ENCODE measurements around the gene MGAT4D. TPM values are rescaled to one million over a fixed set of nuclear protein-coding genes. Genes with fewer than 3 reads are reported as not detected.

MGAT4D gene
- total RNA-seq, 1 donor from 2014 or later: not detected

GRCh38 chr4:140408974-140409373, 89.1 kb downstream of the MGAT4D start:
- Mint-ChIP-seq H3K27ac (ENCODE audit: unreplicated experiment) (no peak overlapping the region), H3K4me3 (ENCODE audit: unreplicated experiment) (no peak overlapping the region), H3K4me1 (ENCODE audit: low read depth) (no peaks in the 10 kb centered on the region), H3K27me3 (ENCODE audit: low read depth) (no peaks in the 10 kb centered on the region), H3K9me3 (ENCODE audit: low read depth) (no peaks in the 10 kb centered on the region), H3K36me3 (ENCODE audit: low read depth) (no peaks in the 10 kb centered on the region)
- no peak for DNase-seq (ENCODE audit: low spot score)
- no peak for TF ChIP-seq CTCF (IDR thresholded peaks at IDR 0.05)

GRCh38 chr4:140406292-140406691, 91.8 kb downstream of the MGAT4D start:
- no peak for DNase-seq (ENCODE audit: low spot score)
- Mint-ChIP-seq H3K27me3 (ENCODE audit: low read depth) (no peaks in the 10 kb centered on the region), H3K4me3 (ENCODE audit: unreplicated experiment) (no peak overlapping the region), H3K9me3 (ENCODE audit: low read depth) (no peaks in the 10 kb centered on the region), H3K27ac (ENCODE audit: unreplicated experiment) (no peak overlapping the region), H3K4me1 (ENCODE audit: low read depth) (no peaks in the 10 kb centered on the region), H3K36me3 (ENCODE audit: low read depth) (no peaks in the 10 kb centered on the region)
- no peak for TF ChIP-seq CTCF (IDR thresholded peaks at IDR 0.05)

- H3K4me3 Mint-ChIP-seq (ENCODE audit: unreplicated experiment): no peak overlapping the region
- no peaks in the 10 kb centered on the region for H3K4me1 Mint-ChIP-seq (ENCODE audit: low read depth)
- no peak overlapping the region for H3K27ac Mint-ChIP-seq (ENCODE audit: unreplicated experiment)
- no peaks in the 10 kb centered on the region for H3K9me3 Mint-ChIP-seq (ENCODE audit: low read depth)
- no peaks in the 10 kb centered on the region for H3K27me3 Mint-ChIP-seq (ENCODE audit: low read depth)
- no peak for DNase-seq (ENCODE audit: low spot score)
- H3K36me3 Mint-ChIP-seq (ENCODE audit: low read depth): no peaks in the 10 kb centered on the region
- TF ChIP-seq CTCF (IDR thresholded peaks at IDR 0.05): no peak
Measured at GRCh38 chr4:140400111-140400510, 98.0 kb downstream of the MGAT4D start.

- no peak for TF ChIP-seq CTCF (IDR thresholded peaks at IDR 0.05)
- Mint-ChIP-seq H3K36me3 (ENCODE audit: low read depth) (no peaks in the 10 kb centered on the region), H3K4me1 (ENCODE audit: low read depth) (no peaks in the 10 kb centered on the region)
Measured at GRCh38 chr4:140395668-140396067, 102.4 kb downstream of the MGAT4D start.

More at GRCh38 chr4:140395668-140396067, 102.4 kb downstream of the MGAT4D start:
- H3K27ac Mint-ChIP-seq (ENCODE audit: unreplicated experiment): no peak overlapping the region
- no peaks in the 10 kb centered on the region for H3K27me3 Mint-ChIP-seq (ENCODE audit: low read depth)
- no peak for DNase-seq (ENCODE audit: low spot score)
- no peak overlapping the region for H3K4me3 Mint-ChIP-seq (ENCODE audit: unreplicated experiment)
- no peaks in the 10 kb centered on the region for H3K9me3 Mint-ChIP-seq (ENCODE audit: low read depth)

Other genes starting within 250 kb of the MGAT4D start
- gene SCOC, start 124.6 kb downstream of the MGAT4D start, total RNA-seq: 55.0 to 63.8 TPM (median 56.0 TPM) in 3 replicates
- 0.41 to 0.89 TPM (median 0.60 TPM) in 3 replicates for gene CLGN, start 70.6 kb downstream of the MGAT4D start, total RNA-seq
- 30.5 to 38.5 TPM (median 31.0 TPM) in 3 replicates for gene ELMOD2, start 25.9 kb upstream of the MGAT4D start, total RNA-seq
- gene UCP1, start 70.7 kb upstream of the MGAT4D start, total RNA-seq: not detected in 3 replicates

Data from chondrocyte (in vitro differentiated cells).